Measurements from ENCODE around the gene SUCO. TPM values are rescaled to one million over a fixed set of nuclear protein-coding genes. Genes with fewer than 3 reads are reported as not detected.

Gene SUCO
- total and polyA plus RNA-seq, 2 of the 8 experiments (the other 6 are each of a cell fraction or from before 2014, with no cell fraction given) = 8.3 to 35.8 TPM

DNA sequence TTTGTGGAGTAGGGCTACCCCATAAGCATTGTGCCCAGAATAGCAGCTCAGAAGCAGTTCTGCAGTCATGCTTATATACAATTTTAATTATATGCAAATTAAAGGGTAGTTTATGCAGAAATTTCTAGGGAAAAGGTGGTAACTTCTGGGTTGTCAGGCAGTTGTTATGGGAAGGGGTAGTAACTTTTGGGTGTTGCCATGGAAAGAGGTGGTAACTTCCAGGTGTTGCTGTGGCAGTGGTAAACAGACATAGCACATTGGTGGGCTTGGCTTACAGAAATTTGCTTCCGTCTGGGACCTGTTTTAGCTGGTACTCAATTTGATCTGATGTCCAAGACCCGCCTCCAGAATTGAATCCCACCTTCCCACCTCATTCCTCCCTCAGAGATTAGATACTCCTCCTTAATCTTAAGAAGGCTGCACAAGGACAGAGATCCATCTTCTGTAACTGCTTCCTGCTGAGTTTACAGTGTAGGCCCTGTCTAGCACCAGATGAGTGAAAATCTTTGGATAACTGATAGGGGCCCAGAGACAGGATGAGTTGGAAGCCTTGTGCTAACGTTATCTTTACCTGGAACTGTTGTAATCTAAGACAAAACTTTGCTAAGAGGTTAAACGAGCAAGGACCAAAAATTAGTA lies 26.7 kb downstream of the SUCO start (continued):
- TF ChIP-seq, protein P1, sequence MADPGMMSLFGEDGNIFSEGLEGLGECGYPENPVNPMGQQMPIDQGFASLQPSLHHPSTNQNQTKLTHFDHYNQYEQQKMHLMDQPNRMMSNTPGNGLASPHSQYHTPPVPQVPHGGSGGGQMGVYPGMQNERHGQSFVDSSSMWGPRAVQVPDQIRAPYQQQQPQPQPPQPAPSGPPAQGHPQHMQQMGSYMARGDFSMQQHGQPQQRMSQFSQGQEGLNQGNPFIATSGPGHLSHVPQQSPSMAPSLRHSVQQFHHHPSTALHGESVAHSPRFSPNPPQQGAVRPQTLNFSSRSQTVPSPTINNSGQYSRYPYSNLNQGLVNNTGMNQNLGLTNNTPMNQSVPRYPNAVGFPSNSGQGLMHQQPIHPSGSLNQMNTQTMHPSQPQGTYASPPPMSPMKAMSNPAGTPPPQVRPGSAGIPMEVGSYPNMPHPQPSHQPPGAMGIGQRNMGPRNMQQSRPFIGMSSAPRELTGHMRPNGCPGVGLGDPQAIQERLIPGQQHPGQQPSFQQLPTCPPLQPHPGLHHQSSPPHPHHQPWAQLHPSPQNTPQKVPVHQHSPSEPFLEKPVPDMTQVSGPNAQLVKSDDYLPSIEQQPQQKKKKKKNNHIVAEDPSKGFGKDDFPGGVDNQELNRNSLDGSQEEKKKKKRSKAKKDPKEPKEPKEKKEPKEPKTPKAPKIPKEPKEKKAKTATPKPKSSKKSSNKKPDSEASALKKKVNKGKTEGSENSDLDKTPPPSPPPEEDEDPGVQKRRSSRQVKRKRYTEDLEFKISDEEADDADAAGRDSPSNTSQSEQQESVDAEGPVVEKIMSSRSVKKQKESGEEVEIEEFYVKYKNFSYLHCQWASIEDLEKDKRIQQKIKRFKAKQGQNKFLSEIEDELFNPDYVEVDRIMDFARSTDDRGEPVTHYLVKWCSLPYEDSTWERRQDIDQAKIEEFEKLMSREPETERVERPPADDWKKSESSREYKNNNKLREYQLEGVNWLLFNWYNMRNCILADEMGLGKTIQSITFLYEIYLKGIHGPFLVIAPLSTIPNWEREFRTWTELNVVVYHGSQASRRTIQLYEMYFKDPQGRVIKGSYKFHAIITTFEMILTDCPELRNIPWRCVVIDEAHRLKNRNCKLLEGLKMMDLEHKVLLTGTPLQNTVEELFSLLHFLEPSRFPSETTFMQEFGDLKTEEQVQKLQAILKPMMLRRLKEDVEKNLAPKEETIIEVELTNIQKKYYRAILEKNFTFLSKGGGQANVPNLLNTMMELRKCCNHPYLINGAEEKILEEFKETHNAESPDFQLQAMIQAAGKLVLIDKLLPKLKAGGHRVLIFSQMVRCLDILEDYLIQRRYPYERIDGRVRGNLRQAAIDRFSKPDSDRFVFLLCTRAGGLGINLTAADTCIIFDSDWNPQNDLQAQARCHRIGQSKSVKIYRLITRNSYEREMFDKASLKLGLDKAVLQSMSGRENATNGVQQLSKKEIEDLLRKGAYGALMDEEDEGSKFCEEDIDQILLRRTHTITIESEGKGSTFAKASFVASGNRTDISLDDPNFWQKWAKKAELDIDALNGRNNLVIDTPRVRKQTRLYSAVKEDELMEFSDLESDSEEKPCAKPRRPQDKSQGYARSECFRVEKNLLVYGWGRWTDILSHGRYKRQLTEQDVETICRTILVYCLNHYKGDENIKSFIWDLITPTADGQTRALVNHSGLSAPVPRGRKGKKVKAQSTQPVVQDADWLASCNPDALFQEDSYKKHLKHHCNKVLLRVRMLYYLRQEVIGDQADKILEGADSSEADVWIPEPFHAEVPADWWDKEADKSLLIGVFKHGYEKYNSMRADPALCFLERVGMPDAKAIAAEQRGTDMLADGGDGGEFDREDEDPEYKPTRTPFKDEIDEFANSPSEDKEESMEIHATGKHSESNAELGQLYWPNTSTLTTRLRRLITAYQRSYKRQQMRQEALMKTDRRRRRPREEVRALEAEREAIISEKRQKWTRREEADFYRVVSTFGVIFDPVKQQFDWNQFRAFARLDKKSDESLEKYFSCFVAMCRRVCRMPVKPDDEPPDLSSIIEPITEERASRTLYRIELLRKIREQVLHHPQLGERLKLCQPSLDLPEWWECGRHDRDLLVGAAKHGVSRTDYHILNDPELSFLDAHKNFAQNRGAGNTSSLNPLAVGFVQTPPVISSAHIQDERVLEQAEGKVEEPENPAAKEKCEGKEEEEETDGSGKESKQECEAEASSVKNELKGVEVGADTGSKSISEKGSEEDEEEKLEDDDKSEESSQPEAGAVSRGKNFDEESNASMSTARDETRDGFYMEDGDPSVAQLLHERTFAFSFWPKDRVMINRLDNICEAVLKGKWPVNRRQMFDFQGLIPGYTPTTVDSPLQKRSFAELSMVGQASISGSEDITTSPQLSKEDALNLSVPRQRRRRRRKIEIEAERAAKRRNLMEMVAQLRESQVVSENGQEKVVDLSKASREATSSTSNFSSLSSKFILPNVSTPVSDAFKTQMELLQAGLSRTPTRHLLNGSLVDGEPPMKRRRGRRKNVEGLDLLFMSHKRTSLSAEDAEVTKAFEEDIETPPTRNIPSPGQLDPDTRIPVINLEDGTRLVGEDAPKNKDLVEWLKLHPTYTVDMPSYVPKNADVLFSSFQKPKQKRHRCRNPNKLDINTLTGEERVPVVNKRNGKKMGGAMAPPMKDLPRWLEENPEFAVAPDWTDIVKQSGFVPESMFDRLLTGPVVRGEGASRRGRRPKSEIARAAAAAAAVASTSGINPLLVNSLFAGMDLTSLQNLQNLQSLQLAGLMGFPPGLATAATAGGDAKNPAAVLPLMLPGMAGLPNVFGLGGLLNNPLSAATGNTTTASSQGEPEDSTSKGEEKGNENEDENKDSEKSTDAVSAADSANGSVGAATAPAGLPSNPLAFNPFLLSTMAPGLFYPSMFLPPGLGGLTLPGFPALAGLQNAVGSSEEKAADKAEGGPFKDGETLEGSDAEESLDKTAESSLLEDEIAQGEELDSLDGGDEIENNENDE (IDR thresholded peaks at IDR 0.05; ENCODE audit: insufficient replicate concordance, low read length) = no peak
- TF ChIP-seq, protein P2, sequence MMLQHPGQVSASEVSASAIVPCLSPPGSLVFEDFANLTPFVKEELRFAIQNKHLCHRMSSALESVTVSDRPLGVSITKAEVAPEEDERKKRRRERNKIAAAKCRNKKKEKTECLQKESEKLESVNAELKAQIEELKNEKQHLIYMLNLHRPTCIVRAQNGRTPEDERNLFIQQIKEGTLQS (IDR thresholded peaks at IDR 0.05; ENCODE audit: insufficient read depth, low read depth, low read length) = no peak
- TF ChIP-seq CEBPB (IDR thresholded peaks at IDR 0.05; ENCODE audit: low read depth, low read length) = no peak
- TF ChIP-seq KDM5A (IDR thresholded peaks at IDR 0.05; ENCODE audit: low read length) = no peak
- no peak for TF ChIP-seq TEAD4 (IDR thresholded peaks at IDR 0.05; ENCODE audit: low read depth, low read length)
- no peak for TF ChIP-seq NANOG (IDR thresholded peaks at IDR 0.05; ENCODE audit: insufficient read depth, low read depth, low read length, poor library complexity, severe bottlenecking)
- no peak for TF ChIP-seq SAP30 (IDR thresholded peaks at IDR 0.05; ENCODE audit: insufficient read depth, insufficient replicate concordance, low read length)
- TF ChIP-seq POU5F1 (IDR thresholded peaks at IDR 0.05; ENCODE audit: low read depth, low read length) = no peak
- no peak for TF ChIP-seq HDAC2 (IDR thresholded peaks at IDR 0.05; ENCODE audit: borderline replicate concordance in 1 of 2, low read depth in 2 of 2, low read length in 2 of 2)
- no peak for TF ChIP-seq JUN (IDR thresholded peaks at IDR 0.05; ENCODE audit: low read depth, low read length)
